ENCODE data around the gene TSHR. TPM values are rescaled to one million over a fixed set of nuclear protein-coding genes. Genes with fewer than 3 reads are reported as not detected.
"Not testable (repeated sequence)": the region's sequence is repeated elsewhere in the genome, so short reads cannot be mapped to it uniquely, and the experiment has no call there.

The TSHR gene
- not detected for polyA plus RNA-seq (2013, experiment 1 of 2)
- not detected for polyA plus RNA-seq (2013, experiment 2 of 2)

- Histone ChIP-seq H3K36me3 (ENCODE audit: control insufficient read depth, insufficient read depth, low read length) (no peaks in the 10 kb centered on the region), H3K27ac (ENCODE audit: low read depth, low read length, severe bottlenecking) (no peak within 1 kb of the TSS), H3K4me1 (ENCODE audit: control insufficient read depth, insufficient read depth, low read length, poor library complexity, severe bottlenecking) (no peaks in the 10 kb centered on the region), H3K4me3 (ENCODE audit: extremely low read depth, insufficient read depth, low read length, poor library complexity, severe bottlenecking) (peak within 1 kb of the TSS; percentile 44), H3K9me3 (ENCODE audit: control insufficient read depth, low read length) (no peaks in the 10 kb centered on the region)
- 32 to 44% methylated on average over 15 to 17 of the region's 21 CpGs for WGBS, 2 experiments (ENCODE audit: insufficient coverage in 2 of 2)
These were observed at the start of gene TSHR for GRCh38 chr14:80955416-80955941. Gene TSHR (plus strand): TSS chr14:80955621. CDS start chr14:80955681, 60 bp downstream.

- Histone ChIP-seq H3K36me3 (ENCODE audit: control insufficient read depth, insufficient read depth, low read length) (peaks cover 5% of the 10 kb centered on the region), H3K27ac (ENCODE audit: low read depth, low read length, severe bottlenecking) (no peak overlapping the region), H3K4me3 (ENCODE audit: extremely low read depth, insufficient read depth, low read length, poor library complexity, severe bottlenecking) (no peak overlapping the region), H3K9me3 (ENCODE audit: control insufficient read depth, low read length) (no peaks in the 10 kb centered on the region), H3K4me1 (ENCODE audit: control insufficient read depth, insufficient read depth, low read length, poor library complexity, severe bottlenecking) (no peaks in the 10 kb centered on the region)
- WGBS, 2 experiments (ENCODE audit: insufficient coverage in 2 of 2): 100% methylated on average over 1 of the region's 1 CpG; no CpG with 5 or more reads in 1 of the 2 experiments
These were observed 49.1 kb upstream of the TSHR start for GRCh38 chr14:80906336-80906735.

GRCh38 chr14:80906946-80907345 is 48.5 kb upstream of the TSHR start:
- Histone ChIP-seq H3K27ac (ENCODE audit: low read depth, low read length, severe bottlenecking) (no peak overlapping the region), H3K4me1 (ENCODE audit: control insufficient read depth, insufficient read depth, low read length, poor library complexity, severe bottlenecking) (no peaks in the 10 kb centered on the region), H3K9me3 (ENCODE audit: control insufficient read depth, low read length) (no peaks in the 10 kb centered on the region), H3K36me3 (ENCODE audit: control insufficient read depth, insufficient read depth, low read length) (peaks cover 5% of the 10 kb centered on the region), H3K4me3 (ENCODE audit: extremely low read depth, insufficient read depth, low read length, poor library complexity, severe bottlenecking) (no peak overlapping the region)
- WGBS, 2 experiments (ENCODE audit: insufficient coverage in 2 of 2): 92 to 94% methylated on average over 3 of the region's 4 CpGs

GRCh38 chr14:80912013-80912412 is 43.4 kb upstream of the TSHR start:
- H3K36me3 ChIP-seq (ENCODE audit: control insufficient read depth, insufficient read depth, low read length): peaks cover 15% of the 10 kb centered on the region
- not testable (repeated sequence) for H3K27ac ChIP-seq (ENCODE audit: low read depth, low read length, severe bottlenecking); H3K4me3 ChIP-seq (ENCODE audit: extremely low read depth, insufficient read depth, low read length, poor library complexity, severe bottlenecking); H3K9me3 ChIP-seq (ENCODE audit: control insufficient read depth, low read length); H3K4me1 ChIP-seq (ENCODE audit: control insufficient read depth, insufficient read depth, low read length, poor library complexity, severe bottlenecking)
- 94 to 95% methylated on average over 6 to 7 of the region's 11 CpGs for WGBS, 2 experiments (ENCODE audit: insufficient coverage in 2 of 2)

GRCh38 chr14:80919622-80920021 is 35.8 kb upstream of the TSHR start:
- H3K9me3 ChIP-seq (ENCODE audit: control insufficient read depth, low read length): no peaks in the 10 kb centered on the region
- no peaks in the 10 kb centered on the region for H3K4me1 ChIP-seq (ENCODE audit: control insufficient read depth, insufficient read depth, low read length, poor library complexity, severe bottlenecking)
- no peak overlapping the region for H3K4me3 ChIP-seq (ENCODE audit: extremely low read depth, insufficient read depth, low read length, poor library complexity, severe bottlenecking)
- 100% methylated on average over 1 of the region's 3 CpGs; no CpG with 5 or more reads in 1 of the 2 experiments for WGBS, 2 experiments (ENCODE audit: insufficient coverage in 2 of 2)
- no peak overlapping the region for H3K27ac ChIP-seq (ENCODE audit: low read depth, low read length, severe bottlenecking)
- H3K36me3 ChIP-seq (ENCODE audit: control insufficient read depth, insufficient read depth, low read length): peaks cover 10% of the 10 kb centered on the region

- Histone ChIP-seq H3K4me1 (ENCODE audit: control insufficient read depth, insufficient read depth, low read length, poor library complexity, severe bottlenecking) (peaks cover 3% of the 10 kb centered on the region), H3K36me3 (ENCODE audit: control insufficient read depth, insufficient read depth, low read length) (no peaks in the 10 kb centered on the region), H3K27ac (ENCODE audit: low read depth, low read length, severe bottlenecking) (no peak overlapping the region)
These were observed 32.1 kb upstream of the TSHR start for GRCh38 chr14:80923368-80923767.

GRCh38 chr14:80924365-80925103 is 30.9 kb upstream of the TSHR start:
- Histone ChIP-seq H3K27ac (ENCODE audit: low read depth, low read length, severe bottlenecking) (no peak overlapping the region), H3K4me1 (ENCODE audit: control insufficient read depth, insufficient read depth, low read length, poor library complexity, severe bottlenecking) (peaks cover 3% of the 10 kb centered on the region), H3K4me3 (ENCODE audit: extremely low read depth, insufficient read depth, low read length, poor library complexity, severe bottlenecking) (no peak overlapping the region), H3K9me3 (ENCODE audit: control insufficient read depth, low read length) (no peaks in the 10 kb centered on the region), H3K36me3 (ENCODE audit: control insufficient read depth, insufficient read depth, low read length) (no peaks in the 10 kb centered on the region)
- whole genome bisulfite sequencing, 2 experiments (ENCODE audit: insufficient coverage in 2 of 2): 100% methylated on average over 1 of the region's 2 CpGs; no CpG with 5 or more reads in 1 of the 2 experiments

More at GRCh38 chr14:80923368-80923767, 32.1 kb upstream of the TSHR start:
- no peaks in the 10 kb centered on the region for H3K9me3 ChIP-seq (ENCODE audit: control insufficient read depth, low read length)
- no peak overlapping the region for H3K4me3 ChIP-seq (ENCODE audit: extremely low read depth, insufficient read depth, low read length, poor library complexity, severe bottlenecking)

- peaks cover 3% of the 10 kb centered on the region for H3K4me1 ChIP-seq (ENCODE audit: control insufficient read depth, insufficient read depth, low read length, poor library complexity, severe bottlenecking)
- no peak overlapping the region for H3K27ac ChIP-seq (ENCODE audit: low read depth, low read length, severe bottlenecking)
- H3K4me3 ChIP-seq (ENCODE audit: extremely low read depth, insufficient read depth, low read length, poor library complexity, severe bottlenecking): no peak overlapping the region
- H3K36me3 ChIP-seq (ENCODE audit: control insufficient read depth, insufficient read depth, low read length): peaks cover 3% of the 10 kb centered on the region
- 85 to 92% methylated on average over 4 of the region's 4 CpGs for WGBS, 2 experiments (ENCODE audit: insufficient coverage in 2 of 2)
- no peaks in the 10 kb centered on the region for H3K9me3 ChIP-seq (ENCODE audit: control insufficient read depth, low read length)
These were observed 28.9 kb upstream of the TSHR start for GRCh38 chr14:80926397-80927082.

GRCh38 chr14:80927083-80927989 is 28.1 kb upstream of the TSHR start:
- no peaks in the 10 kb centered on the region for H3K9me3 ChIP-seq (ENCODE audit: control insufficient read depth, low read length)
- no peak overlapping the region for H3K27ac ChIP-seq (ENCODE audit: low read depth, low read length, severe bottlenecking)
- H3K36me3 ChIP-seq (ENCODE audit: control insufficient read depth, insufficient read depth, low read length): peaks cover 3% of the 10 kb centered on the region
- no peak overlapping the region for H3K4me3 ChIP-seq (ENCODE audit: extremely low read depth, insufficient read depth, low read length, poor library complexity, severe bottlenecking)
- WGBS, 2 experiments (ENCODE audit: insufficient coverage in 2 of 2): 93% methylated on average over 7 to 8 of the region's 8 CpGs
- H3K4me1 ChIP-seq (ENCODE audit: control insufficient read depth, insufficient read depth, low read length, poor library complexity, severe bottlenecking): peaks cover 3% of the 10 kb centered on the region

GRCh38 chr14:80930095-80930494 is 25.3 kb upstream of the TSHR start:
- 87 to 94% methylated on average over 4 to 5 of the region's 5 CpGs for WGBS, 2 experiments (ENCODE audit: insufficient coverage in 2 of 2)
- Histone ChIP-seq H3K4me1 (ENCODE audit: control insufficient read depth, insufficient read depth, low read length, poor library complexity, severe bottlenecking) (peaks cover 3% of the 10 kb centered on the region), H3K36me3 (ENCODE audit: control insufficient read depth, insufficient read depth, low read length) (peaks cover 9% of the 10 kb centered on the region), H3K27ac (ENCODE audit: low read depth, low read length, severe bottlenecking) (no peak overlapping the region), H3K4me3 (ENCODE audit: extremely low read depth, insufficient read depth, low read length, poor library complexity, severe bottlenecking) (no peak overlapping the region), H3K9me3 (ENCODE audit: control insufficient read depth, low read length) (no peaks in the 10 kb centered on the region)

Measured in mesodermal cell (in vitro differentiated cells).